ENCODE measurements around the gene TMEM185B.
"Not testable (repeated sequence)": the region's sequence is repeated elsewhere in the genome, so short reads cannot be mapped to it uniquely, and the experiment has no call there.

The TMEM185B gene

DNA sequence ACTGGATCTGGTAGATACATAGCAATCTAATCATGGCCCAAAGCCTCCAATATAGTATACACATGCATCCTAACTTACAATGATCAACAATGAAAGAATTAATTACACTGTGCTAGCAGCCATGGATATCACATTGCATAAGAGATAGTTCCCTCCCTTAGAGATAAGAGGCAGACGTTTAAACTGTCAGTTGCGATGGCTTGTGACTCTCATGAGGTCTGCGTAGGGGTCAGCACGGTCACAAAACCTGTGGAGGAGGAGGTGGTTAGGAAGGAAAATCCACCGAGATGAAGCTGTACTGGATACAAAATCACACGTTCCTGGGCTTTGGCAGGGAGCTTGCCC is 28.7 kb upstream of the TMEM185B start:
- no peak for DNase-seq (ENCODE audit: low read depth in 2 of 2)

DNA sequence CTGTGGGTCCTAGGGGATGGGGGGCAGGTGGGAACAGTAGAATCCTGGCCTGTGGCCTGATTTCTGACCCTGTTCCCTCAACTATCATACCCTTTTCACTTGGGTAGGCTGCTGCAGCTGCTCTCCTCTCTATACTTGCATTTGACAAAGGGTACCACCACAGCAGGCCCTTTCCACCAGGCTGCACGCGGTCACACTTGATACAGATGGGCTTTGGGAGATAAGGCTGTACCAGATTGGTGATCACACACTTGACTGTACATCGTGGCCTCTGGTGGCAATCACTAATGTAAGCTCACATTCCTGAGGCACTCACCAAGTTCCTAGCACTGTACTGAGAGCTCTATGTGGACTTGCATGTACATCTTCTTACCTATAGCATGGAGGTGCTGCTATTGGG is 27.9 kb upstream of the TMEM185B start:
- DNase-seq (ENCODE audit: low read depth in 2 of 2) = no peak

GRCh38 chr2:120250640-120251039 is 27.4 kb upstream of the TMEM185B start:
- DNase-seq (ENCODE audit: low read depth in 2 of 2) = no peak

GRCh38 chr2:120247851-120248250 is 24.7 kb upstream of the TMEM185B start:
- no peak for DNase-seq (ENCODE audit: low read depth in 2 of 2)

- no peak for DNase-seq (ENCODE audit: low read depth in 2 of 2)
These were observed 23.5 kb upstream of the TMEM185B start for GRCh38 chr2:120246546-120247300.

- no peak for DNase-seq (ENCODE audit: low read depth in 2 of 2)
These were observed 22.5 kb upstream of the TMEM185B start for GRCh38 chr2:120245520-120246332.

DNA sequence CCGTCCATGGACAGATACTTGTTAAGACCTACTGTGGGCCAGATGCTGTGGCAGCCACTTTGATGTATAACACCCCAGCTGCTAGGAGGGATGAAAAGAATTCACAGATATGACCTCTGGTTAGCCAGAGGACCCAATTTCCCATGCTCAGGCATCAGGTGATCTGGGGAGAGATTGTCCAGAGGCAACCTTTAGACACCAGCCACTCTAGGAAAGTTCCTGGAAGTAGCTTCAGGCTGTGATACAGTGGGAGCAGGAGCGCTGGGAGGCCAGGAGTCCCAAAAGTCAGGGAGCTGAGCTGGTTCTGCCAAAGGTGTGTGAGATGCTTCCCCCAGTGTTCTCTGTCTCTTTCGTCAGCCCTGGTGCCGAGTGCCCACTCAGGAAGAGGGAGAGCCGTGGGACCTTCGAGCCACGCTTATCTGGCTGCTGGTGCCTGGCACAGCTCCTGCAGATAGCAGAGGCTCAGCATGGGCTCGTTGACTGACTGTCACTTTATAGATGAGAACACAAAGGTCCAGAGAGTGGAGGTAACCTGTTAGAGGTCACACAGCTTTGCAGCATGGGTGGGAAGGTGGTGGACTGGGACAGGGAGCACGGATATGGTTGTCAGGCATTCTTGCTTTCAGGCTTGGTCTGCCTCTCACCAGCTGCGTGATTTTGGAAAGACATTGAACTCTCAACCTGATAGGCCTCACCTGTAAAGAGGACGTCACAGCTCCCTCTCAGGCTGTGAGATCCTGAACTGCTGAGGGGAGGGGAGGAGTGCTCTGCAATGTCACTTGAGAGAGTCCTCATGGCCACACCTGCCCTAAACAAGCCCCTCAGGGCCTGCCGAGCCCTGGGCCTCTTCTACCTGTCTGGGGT is 21.7 kb upstream of the TMEM185B start:
- no peak for DNase-seq (ENCODE audit: low read depth in 2 of 2)

GRCh38 chr2:120243875-120244553 is 20.8 kb upstream of the TMEM185B start:
- no peak for DNase-seq (ENCODE audit: low read depth in 2 of 2)

- DNase-seq (ENCODE audit: low read depth in 2 of 2) = no peak
These were observed 20.0 kb upstream of the TMEM185B start for GRCh38 chr2:120243211-120243610.

- no peak for DNase-seq (ENCODE audit: low read depth in 2 of 2)
These were observed 18.5 kb upstream of the TMEM185B start for GRCh38 chr2:120241684-120242083.

GRCh38 chr2:120240901-120241429 is 17.8 kb upstream of the TMEM185B start:
- DNase-seq (ENCODE audit: low read depth in 2 of 2) = no peak

GRCh38 chr2:120239488-120240287 is 16.5 kb upstream of the TMEM185B start:
- DNase-seq (ENCODE audit: low read depth in 2 of 2) = no peak

DNA sequence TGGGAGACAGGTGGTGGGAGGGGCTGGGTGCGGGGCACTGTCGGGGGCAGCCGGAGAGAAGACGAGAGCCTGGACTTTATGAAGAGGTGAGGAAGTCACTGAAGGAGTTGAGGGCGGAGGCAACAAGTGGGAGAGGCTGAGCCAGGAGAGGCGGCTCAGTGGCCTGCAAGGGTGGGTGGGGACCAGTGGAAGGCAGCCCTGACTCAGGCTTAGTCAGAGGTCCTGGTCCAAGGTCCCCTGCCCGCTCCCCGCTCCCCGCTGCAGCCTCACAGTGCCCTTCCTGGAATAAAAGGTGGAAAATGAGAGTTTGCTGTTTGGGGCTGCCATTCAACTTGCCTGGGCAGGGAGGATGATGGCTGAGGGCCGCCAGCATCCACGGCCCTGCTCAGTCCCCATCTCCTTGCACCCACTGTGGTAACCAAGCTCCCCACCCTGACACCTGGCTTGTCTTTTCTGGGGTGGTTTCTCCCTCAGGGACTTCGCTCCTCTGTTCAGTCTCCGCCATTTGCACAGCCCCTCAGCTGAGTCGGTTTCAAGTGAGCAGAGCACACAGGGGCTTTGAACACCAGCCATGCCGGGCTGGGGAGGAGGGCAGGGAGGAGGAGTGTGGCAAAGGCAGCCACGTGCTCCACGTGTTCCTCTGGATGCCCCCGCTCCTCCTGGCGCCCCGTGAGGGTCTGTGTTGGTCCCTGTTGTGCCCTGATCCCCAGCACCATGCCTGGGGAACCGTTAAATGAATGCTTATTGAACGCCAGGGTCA is 15.7 kb upstream of the TMEM185B start:
- DNase-seq (ENCODE audit: low read depth in 2 of 2) = no peak

- no peak for DNase-seq (ENCODE audit: low read depth in 2 of 2)
These were observed 14.3 kb upstream of the TMEM185B start for GRCh38 chr2:120237491-120237902.

DNA sequence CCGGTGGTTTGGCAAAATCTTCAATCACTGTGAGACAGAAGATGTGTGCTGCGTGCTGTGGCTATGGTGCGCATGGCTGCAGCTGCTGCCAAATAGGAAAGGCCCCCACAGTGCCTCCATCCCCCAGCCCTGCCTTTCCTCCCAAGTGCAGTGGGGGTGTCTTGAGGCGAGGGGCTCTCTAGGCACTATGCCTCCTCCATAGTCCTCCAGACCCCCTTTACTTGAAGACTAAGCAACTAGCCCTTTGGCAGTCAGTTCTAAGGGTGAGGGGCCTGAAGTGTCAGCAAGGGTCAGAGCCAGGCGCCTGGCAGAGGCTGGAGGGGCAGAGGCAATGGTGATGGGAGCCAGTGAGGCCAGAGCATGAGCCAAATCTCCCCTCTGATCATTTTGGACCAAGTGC is 13.6 kb upstream of the TMEM185B start:
- no peak for DNase-seq (ENCODE audit: low read depth in 2 of 2)

DNA sequence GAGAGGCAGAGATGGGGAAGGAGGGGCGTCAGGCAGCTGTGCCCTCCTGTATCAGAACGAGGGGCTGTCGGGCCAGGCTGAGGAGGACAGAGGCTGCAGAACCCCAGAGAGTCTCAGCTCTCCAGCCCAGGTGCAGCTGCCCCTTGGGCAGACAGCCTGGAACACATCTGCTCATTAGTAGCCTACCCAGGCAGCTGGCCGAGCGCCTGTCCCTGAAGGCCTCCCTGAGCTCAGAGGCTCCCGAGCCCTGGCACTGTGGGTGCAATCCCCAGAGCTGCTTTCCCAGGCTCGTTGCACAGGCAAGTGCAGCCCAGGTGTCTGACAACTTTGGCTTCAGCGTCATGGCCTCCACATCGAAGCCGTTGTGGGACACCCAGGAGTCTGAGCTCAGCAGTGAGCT is 13.1 kb upstream of the TMEM185B start:
- DNase-seq (ENCODE audit: low read depth in 2 of 2) = no peak

DNA sequence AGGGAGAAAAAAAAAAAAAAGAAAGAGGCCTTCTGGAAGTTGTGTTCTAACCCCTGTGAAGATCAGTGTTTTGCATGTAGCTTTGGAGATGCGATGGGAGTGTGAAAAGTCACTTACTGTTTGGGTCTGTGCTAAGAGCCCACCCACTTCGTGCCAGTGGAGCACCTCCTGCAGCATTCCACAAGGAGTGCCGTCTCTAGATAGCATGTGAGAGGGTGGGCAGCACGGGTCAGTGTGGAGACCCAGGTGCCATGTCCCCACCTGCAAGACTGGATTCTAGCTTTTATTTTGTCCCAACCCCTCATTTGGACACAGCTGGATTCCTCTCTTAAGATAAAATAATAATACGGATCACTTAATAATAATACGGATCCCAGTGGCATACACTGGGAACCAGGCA is 12.5 kb upstream of the TMEM185B start:
- no peak for DNase-seq (ENCODE audit: low read depth in 2 of 2)

- DNase-seq (ENCODE audit: low read depth in 2 of 2) = not testable (repeated sequence)
These were observed 12.0 kb upstream of the TMEM185B start for GRCh38 chr2:120235158-120235557.

- DNase-seq (ENCODE audit: low read depth in 2 of 2) = no peak
These were observed 10.1 kb upstream of the TMEM185B start for GRCh38 chr2:120233292-120233691.

All from stimulated activated CD8-positive, alpha-beta memory T cell treated with anti-CD3 and anti-CD28 coated beads, Interleukin-7, amount 100 ng/mL, for 4 hours (primary cell).